Activated CD8-positive, alpha-beta memory T cell treated with anti-CD3 and anti-CD28 coated beads for 36 hours (primary cell): ENCODE data around the gene KIF3A. TPM values are rescaled to one million over a fixed set of nuclear protein-coding genes. Genes with fewer than 3 reads are reported as not detected.

Experiments
- CTCF ChIA-PET: fragments of 350-600 bp; sonication (Branson Sonifier 250); formaldehyde crosslinking; loops from one replicate; lab custom pipeline; 2021; ENCODE audit warnings: antibody characterized with exemption; lab: Charles Lee
- POLR2A ChIA-PET: fragments of 350-600 bp; sonication (Branson Sonifier 250); formaldehyde crosslinking; loops from one replicate; lab custom pipeline; 2021; ENCODE audit warnings: antibody characterized with exemption; lab: Charles Lee
- total RNA-seq, 2 experiments: library from RNA; stranded (reverse); gene quantifications; one replicate each; pipeline ENCODE4 v1.2.3, GENCODE V29; 2021

KIF3A gene
- total RNA-seq, 2 experiments from 2014 or later = 16.1 to 16.9 TPM

GRCh38 chr5:132659598-132660493, 77.5 kb downstream of the KIF3A start:
- ChIA-PET POLR2A (no interaction called here), CTCF (no interaction called here)

- POLR2A ChIA-PET = interaction anchor here (0.5 to 1.5 kb wide), 2 partner anchors 16 to 22 kb away, joined by 3 read pairs; no protein-coding TSS in a partner anchor
- CTCF ChIA-PET = interaction anchor here (1.3 kb wide), 1 partner anchor 18 kb away, joined by 5 read pairs; no protein-coding TSS in a partner anchor
Observed at GRCh38 chr5:132658381-132659302, 78.7 kb downstream of the KIF3A start.

- ChIA-PET CTCF (interaction anchor here (1.3 kb wide), 1 partner anchor 17 kb away, joined by 5 read pairs; no protein-coding TSS in a partner anchor), POLR2A (interaction anchor here (0.5 to 1.5 kb wide), 2 partner anchors 17 to 21 kb away, joined by 3 read pairs; no protein-coding TSS in a partner anchor)
Observed at GRCh38 chr5:132657676-132658380, 79.5 kb downstream of the KIF3A start, which contains the start of gene IL13. Gene IL13, plus strand, starts transcription at chr5:132658173. Its CDS starts 14 bp downstream, at chr5:132658187.

- CTCF ChIA-PET = no interaction called here
- POLR2A ChIA-PET = interaction anchor here (0.7 to 1.5 kb wide), 2 partner anchors 18 to 100 kb away, joined by 3 to 5 read pairs; partner anchors contain the start of gene RAD50
Observed at GRCh38 chr5:132656774-132657355, 80.5 kb downstream of the KIF3A start.

GRCh38 chr5:132655821-132656773, 81.2 kb downstream of the KIF3A start:
- CTCF ChIA-PET = no interaction called here
- POLR2A ChIA-PET = interaction anchor here (0.7 kb wide), 1 partner anchor 99 kb away, joined by 5 read pairs; the partner anchor contains the start of gene RAD50

GRCh38 chr5:132653716-132654115, 83.6 kb downstream of the KIF3A start:
- CTCF ChIA-PET = no interaction called here
- POLR2A ChIA-PET = no interaction called here

GRCh38 chr5:132651838-132652469, 85.4 kb downstream of the KIF3A start:
- CTCF ChIA-PET = no interaction called here

GRCh38 chr5:132648355-132648754, 89.0 kb downstream of the KIF3A start:
- ChIA-PET POLR2A (no interaction called here), CTCF (no interaction called here)

More at GRCh38 chr5:132651838-132652469, 85.4 kb downstream of the KIF3A start:
- POLR2A ChIA-PET = no interaction called here

- ChIA-PET POLR2A (no interaction called here), CTCF (no interaction called here)
Observed at GRCh38 chr5:132647473-132647872, 89.9 kb downstream of the KIF3A start.

- ChIA-PET CTCF (interaction anchor here (0.7 kb wide), 1 partner anchor 41 kb away, joined by 3 read pairs; no protein-coding TSS in a partner anchor), POLR2A (no interaction called here)
Observed at GRCh38 chr5:132646583-132647266, 90.6 kb downstream of the KIF3A start.

- CTCF ChIA-PET = interaction anchor here (0.6 kb wide), 1 partner anchor 1519 kb away, joined by 3 read pairs; no protein-coding TSS in a partner anchor
- POLR2A ChIA-PET = no interaction called here
Observed at GRCh38 chr5:132644177-132644576, 93.2 kb downstream of the KIF3A start.

Other genes with a start within 250 kb of the KIF3A start
- gene IRF1, start 246.8 kb downstream of the KIF3A start, total RNA-seq = 10 to 100 TPM; 86.7 to 87.5 TPM
- 10 to 100 TPM; 17.6 to 18.7 TPM for gene IL5, start 194.0 kb downstream of the KIF3A start, total RNA-seq
- 10 to 100 TPM; 41.5 to 43.3 TPM for gene RAD50, start 180.6 kb downstream of the KIF3A start, total RNA-seq
- 10 to 100 TPM; 17.8 to 21.0 TPM for gene IL13, start 79.4 kb downstream of the KIF3A start, total RNA-seq
- 1 to 10 TPM; 2.0 to 2.5 TPM for gene IL4, start 63.6 kb downstream of the KIF3A start, total RNA-seq
- 10 to 100 TPM in 1 of 2 experiments, 1 to 10 TPM in 1; 9.3 to 10.2 TPM for gene CCNI2, start 9.9 kb upstream of the KIF3A start, total RNA-seq
- gene SEPTIN8, start 39.7 kb upstream of the KIF3A start, total RNA-seq = 10 to 100 TPM; 32.5 TPM
- gene SOWAHA, start 75.8 kb upstream of the KIF3A start, total RNA-seq = under 1 TPM; 0.06 TPM
- 1 to 10 TPM; 1.6 to 1.9 TPM for gene SHROOM1, start 93.1 kb upstream of the KIF3A start, total RNA-seq
- under 1 TPM; 0.23 to 0.27 TPM for gene GDF9, start 128.9 kb upstream of the KIF3A start, total RNA-seq
- gene UQCRQ, start 129.1 kb upstream of the KIF3A start, total RNA-seq = 100 to 1,000 TPM; 621 to 661 TPM
- gene LEAP2, start 136.1 kb upstream of the KIF3A start, total RNA-seq = 1 to 10 TPM; 3.5 to 3.9 TPM
- 10 to 100 TPM; 23.2 to 25.7 TPM for gene AFF4, start 226.1 kb upstream of the KIF3A start, total RNA-seq